GM19043 (cell line): ENCODE results near the gene GIPC3.

ENCODE experiments used
- ATAC-seq: cut with Tn5 transposase; IDR thresholded peaks from one replicate; pipeline ENCODE4 v1.9.1; 2021; ENCODE audit warnings: low read depth; ENCODE audit not compliant: unreplicated experiment

Gene GIPC3, protein sequence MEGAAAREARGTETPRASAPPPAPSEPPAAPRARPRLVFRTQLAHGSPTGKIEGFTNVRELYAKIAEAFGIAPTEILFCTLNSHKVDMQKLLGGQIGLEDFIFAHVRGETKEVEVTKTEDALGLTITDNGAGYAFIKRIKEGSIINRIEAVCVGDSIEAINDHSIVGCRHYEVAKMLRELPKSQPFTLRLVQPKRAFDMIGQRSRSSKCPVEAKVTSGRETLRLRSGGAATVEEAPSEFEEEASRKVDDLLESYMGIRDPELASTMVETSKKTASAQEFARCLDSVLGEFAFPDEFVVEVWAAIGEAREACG

DNA sequence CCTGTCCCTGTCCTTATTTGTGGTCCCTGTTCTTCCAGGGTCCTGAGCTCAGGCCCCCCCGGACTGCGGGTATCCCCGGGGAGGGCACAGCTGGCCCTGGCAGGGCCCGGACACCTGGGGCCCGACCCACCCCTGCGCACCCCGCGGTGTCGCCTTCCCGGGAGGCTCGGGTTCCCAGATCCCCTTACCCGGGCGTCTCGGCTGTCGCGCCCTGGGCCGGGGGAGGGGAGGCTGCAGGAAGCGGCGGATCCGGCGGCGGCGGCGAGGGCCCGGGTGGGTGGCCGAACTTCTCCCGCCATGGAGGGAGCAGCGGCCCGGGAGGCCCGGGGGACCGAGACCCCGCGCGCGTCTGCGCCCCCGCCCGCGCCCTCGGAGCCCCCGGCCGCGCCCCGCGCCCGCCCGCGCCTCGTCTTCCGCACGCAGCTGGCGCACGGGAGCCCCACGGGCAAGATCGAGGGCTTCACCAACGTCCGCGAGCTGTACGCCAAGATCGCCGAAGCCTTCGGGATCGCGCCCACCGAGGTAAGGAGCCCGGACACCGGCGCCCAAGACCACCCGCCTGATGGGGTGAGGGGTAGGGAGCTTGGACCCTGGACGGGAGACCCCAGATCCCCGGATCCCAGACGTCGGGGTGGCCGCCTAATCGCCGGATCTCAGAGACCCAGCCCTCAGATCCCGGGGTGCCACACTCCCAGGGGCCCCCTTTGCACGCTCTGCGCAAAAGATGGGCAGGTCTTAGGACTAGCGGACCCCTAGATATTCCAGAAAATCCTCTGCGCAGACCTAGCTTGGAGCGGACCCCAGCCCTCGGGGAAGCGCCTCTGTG, at the start of gene GIPC3:
TSS of gene GIPC3 (plus strand) at position 178 of the 826 bp plus-strand sequence. CDS start at position 298, 120 bp downstream.
- no peak for ATAC-seq

DNA sequence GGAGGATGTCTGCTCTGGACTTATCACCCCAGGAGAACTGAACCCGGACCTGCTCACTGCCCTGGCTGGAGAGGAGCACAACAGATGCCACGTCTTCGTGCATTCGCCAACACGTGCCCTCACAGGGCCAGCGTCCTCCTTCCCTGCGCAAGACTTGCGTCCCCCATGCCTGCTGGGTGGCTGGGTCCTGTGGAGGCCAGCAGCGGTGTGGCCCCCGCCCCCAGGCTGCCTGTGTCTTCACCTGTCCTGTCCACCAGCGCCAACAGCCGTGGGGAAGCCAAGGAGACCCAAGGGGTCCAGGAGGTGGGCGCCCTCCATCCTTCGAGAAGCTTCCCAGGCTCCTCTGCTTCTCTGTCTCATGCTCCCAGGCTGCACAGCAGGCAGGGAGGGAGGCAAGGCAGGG, 49.7 kb upstream of the GIPC3 start:
- no peak for ATAC-seq

DNA sequence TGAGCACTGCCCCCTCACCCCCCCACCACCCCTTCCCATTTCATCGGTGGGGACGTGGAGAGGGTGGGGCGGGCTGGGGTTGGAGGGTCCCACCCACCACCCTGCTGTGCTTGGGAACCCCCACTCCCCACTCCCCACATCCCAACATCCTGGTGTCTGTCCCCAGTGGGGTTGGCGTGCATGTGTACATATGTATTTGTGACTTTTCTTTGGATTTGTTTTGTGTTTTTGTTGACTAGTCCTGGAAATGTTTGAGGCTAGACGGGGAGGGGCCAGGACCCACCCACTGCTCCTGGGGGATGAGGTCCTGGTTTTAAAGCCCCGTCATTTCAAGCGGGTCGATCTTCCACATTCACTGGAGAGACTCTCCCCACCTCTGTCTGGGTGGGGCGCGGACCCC, 49.3 kb upstream of the GIPC3 start:
- no peak for ATAC-seq

DNA sequence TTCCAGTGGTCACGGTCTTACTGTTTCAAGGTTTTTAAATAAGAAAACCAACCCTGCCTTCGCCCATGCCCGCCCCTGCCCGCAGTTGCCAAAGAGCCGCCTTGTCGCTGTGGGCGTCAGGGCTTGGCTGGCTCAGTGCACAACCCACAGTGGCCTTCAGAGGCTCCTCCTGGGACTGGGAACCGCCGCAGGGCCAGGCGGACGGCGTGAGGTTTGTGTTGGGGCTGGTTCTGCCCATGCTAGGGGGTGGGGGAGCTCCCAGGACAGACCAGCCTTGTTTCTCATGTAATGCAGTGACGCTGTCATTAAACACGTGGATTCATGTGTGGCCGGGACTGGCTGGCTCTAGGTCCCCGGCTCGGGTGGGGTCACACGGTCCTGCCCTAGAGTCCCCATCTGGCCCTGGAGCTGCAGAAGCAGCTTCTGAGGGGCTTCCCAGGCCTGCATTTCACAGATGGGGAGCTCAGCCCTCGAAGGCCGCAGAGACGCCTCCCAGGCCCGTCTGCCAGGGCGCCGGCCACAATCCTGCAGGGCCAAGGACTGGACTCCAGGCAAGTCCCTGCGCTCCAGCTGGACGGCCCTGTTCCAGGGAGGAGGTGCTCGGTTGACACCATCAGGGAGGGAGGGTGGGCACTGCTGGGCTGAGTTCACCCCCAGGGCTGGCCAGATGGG, 48.7 kb upstream of the GIPC3 start:
- ATAC-seq: no peak

DNA sequence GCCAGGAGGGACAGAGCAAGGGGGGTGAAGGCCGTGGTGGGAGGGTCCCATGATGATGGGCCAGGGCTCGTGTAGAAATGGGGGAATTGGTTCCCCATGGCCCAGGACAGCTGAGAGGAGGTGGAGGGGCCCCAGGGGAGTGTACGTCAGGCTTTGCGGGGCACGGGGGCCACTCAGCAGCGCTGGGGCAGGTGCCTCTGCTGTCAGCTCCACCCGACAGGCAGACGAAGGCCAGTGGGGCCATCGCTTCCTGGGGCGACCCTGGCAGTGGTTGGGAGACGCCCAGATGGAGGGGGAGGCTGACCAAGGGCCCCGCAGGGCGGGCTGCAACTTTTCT, 48.2 kb upstream of the GIPC3 start:
- no peak for ATAC-seq

DNA sequence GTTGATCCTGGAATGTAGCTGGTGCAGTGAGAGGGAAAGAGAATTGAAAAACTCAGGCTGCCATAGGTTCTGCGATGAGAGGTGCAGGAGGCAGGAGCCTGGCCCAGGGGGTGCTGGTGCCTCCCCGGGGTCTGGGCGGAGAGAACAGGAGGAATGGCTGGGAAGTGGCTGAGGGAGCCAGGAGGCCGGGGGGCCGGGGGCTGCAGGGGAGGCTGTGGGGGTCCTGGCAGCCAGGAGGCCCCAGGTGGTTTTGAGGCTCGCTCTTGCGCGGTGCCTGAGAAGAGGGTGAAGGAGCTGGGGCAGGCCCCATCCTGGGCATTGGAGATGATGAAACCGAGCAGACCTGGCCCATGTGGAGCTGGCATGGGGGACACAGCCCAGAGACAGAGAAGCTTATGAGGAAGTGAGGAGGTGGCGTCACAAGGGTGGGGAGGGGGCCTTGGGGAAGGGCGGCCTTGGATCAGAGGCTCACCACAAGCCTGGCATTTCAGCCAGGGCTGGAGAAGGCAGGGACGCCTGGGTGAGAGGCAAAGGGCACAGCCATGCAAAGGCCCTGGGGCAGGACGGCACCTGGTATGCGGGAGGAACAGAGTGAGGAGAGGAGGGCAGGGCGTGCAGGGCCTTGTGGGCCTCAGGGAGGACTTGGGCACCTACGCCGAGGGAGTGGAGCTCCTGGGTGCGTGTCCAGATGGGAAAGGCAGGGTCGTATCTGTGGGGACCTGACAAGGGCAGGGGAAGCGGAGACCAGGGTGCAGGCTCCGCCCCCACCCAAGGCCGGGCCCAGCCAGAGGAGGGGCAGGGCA, 47.6 kb upstream of the GIPC3 start:
- ATAC-seq: no peak

DNA sequence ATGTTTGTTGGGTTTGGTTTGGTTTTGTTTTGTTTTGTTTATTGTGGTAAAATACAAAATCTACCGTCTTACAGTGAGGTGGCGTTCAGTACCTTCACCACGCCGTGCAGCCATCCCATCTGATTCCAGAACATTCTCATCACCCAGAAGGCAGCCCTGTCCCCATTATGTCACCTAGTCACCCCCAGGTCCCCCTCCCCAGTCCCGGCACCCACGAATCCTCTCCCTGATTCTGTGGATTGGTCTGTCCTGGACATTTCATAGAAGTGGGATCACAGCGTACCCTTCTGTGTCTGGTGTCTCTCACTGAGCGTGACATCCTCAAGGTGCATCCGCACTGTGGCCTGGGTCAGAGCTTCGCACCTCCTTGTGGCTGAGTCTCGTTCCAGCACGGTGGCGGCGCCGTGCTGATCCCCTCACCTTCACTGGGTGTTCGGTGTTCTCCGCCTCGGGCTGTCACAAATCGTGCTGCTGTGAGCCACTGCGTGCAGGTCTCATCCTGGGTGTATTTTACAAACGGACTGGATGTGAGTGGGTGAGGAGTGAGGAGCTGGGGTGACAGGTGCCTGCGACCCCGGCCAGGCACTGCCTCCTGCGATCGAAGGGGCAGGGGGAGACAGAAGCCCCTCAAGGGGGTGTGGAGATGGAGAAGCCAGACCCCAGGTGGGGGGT, 46.9 kb upstream of the GIPC3 start:
- ATAC-seq: no peak

DNA sequence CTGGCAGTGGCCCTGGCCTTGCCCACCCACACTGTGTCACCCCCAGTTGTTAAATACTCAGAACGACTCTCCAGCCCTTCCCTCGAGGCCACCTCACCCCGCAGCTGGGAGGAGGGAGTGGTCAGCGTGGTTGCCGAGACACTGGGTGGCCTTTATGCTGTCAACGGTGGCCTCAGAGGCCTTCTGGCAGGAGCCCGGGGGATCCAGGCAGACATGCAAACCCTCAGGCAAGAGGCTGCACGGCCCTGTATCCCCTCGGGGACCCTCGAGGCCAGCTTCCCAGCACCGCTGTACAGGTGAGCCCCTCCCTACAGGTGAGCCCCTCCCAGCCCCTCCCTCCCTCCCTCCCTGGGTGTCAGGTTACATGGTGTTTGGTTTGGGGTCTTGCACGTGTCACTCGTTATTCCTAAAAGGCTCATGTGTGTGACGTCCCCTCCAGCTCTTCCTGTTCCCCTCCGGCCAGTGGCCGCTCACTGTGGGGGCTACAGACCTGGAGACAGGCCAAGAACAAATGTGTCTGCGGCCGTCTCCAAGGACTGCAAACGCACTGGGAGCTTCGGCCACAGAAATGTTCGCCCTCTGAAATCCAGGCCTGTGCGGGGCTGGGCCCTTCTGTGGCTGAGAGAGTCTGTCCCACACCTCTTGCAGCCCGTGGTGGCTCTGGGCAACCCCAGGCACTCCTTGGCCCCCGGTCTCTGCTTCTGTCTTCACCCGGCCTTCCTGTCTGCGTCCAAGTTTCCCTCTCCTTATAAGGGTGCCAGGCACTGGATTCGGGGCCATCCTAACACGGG, 46.1 kb upstream of the GIPC3 start, which contains the start of gene TEKTIP1:
TSS of gene TEKTIP1 (plus strand) at position 210 of the 791 bp plus-strand sequence. CDS start at position 214, 4 bp downstream.
- ATAC-seq: no peak

DNA sequence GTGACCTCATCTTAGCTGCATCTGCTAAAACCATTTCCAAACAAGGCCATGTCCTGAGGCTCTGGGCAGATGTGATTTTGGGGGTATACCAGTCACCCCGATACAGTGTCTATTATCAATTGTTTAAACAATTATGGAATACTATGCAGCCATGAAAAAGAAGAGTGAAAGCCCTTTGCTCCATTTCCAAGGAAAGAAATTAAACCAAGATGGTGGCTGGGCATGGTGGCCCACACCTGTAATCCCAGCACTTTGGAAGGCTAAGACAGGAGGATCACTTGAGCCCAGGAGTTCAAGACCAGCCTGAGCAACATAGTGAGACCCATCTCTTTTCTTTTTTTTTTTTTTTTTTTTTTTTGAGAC, 45.5 kb upstream of the GIPC3 start:
- ATAC-seq: no peak

DNA sequence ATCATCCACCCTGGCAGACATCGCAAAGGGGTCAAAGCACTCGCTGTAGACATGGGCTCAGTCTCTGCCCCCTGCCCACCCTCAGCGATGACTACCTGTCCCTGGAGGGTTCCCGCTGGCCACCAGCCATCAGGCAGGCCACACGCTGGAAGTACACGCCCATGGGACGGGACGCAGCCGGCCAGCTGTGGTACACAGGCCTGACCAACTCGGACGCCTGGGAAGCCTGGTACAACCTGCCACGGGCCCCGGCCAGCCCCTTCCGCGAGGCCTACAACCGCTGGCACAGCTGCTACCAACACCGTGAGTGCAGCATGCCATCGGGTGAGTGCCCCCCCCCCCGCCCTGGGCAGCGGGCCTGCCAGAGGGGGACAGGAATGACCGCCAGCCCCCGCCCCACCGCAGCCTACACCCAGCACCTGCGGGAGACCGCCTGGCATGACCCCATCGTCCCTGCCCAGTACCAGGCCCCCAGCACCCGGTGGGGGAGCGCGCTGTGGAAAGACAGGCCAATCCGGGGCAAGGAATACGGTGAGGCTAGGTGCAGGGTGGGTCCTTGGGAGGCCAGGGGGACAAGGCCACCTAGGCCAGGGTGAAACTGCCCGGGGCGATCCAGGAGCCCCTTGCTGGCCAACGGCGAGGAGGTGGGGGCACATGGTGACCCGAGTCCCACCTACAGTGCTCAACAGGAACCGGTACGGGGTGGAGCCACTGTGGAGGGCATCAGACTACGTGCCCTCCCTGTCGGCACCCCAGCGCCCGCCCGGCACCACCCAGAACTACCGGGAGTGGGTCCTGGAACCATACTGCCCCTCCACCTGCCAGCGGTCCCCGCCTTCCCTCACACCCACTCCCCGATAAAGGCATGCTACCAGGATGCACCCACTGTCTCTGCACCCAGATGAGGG, 41.9 kb upstream of the GIPC3 start:
- ATAC-seq: no peak

DNA sequence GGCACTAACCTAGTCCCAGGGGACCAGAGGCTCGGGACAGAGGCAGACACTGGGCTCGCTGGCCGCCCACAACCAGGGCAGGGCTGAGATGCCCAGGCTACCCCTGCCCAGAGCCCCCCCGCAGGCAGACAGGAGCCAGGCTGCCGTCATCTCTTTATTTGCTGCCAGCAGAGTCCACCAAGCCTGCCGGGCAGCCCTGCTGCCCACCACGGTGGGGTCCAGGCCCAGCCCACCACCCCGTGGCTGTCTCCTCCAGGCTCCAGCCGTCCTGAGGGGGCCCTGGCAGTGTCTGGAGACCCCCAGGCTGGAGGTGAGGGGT, 41.3 kb upstream of the GIPC3 start:
- ATAC-seq: no peak

DNA sequence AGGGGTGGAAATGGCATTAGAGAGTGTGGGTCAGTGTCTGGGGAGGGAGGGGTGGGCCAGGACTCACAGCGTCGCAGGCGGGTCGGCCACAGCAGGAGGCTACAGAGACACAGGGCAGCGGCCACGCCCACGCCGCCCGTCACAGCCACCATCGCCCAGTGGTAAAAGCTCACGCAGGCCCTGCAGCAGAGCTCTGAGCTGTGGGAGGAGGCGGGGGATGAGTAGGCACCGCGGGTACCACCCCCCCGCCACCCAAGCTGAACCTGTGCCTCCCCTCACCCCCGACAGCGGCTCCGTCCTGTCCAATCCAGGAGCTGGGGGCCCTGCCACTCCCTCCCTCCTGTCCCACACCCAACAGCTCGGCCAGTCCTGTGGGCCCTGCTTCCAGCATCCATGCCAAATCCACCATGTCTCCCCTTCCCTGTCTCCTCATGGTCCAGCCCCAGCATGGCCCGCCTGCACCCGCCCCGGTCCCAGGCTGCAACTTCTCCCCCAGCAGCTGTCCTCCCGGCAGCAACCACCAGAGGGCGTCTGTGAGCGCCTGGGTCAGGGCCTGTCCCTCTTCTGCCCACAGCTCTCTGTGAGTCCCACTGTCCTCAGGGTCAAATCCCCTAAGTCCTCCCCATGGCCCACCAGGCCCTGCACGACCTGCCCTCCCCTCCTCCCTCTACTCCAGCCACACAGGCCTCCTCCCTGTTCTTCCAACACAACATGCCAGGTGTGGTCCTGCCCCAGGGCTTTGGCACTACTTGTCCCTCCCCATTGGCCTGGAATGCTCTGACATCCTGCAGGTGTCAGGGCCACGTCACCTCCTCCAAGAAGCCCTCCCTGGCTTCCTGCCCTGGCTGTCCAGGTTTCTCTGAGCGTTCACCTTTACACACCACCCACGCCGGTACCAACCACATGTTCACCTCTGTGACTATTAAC, 40.3 kb upstream of the GIPC3 start:
- no peak for ATAC-seq

DNA sequence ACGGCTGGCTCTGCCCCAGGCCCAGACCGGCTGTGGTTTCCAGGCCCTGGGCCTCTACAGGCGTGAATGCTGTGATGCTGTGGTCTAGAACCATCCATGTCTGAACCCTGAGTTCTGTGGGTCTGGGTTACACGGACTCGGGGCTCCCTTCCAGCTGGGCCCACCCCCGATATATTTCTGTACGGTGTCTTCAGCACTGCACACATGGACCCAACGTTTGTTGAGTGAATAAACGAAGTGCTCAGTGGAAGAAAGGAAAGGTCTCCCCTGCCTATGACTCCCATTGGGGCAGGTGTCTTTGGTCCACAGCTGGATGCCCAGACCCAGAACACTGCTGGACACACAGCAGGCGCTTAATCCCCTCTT, 39.6 kb upstream of the GIPC3 start:
- no peak for ATAC-seq

DNA sequence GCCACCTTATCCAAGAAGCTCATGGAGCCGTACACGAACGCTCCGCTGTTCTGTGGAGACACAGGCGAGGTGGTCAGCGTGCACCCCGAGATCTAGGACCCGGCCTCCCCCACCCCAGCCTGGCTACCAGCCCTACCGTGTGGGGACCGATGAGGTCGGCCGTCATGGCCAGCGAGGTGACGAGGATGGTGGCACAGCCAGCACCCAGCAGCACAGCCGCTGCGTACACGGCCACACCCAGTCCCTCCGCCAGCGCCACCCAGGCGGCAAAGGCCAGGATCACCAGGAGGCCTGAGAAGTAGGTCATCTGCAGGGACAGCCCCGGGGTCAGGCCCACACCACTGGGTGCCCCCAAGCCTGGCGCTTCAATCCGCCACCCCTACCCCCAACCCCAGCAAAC, 39.2 kb upstream of the GIPC3 start:
- no peak for ATAC-seq

DNA sequence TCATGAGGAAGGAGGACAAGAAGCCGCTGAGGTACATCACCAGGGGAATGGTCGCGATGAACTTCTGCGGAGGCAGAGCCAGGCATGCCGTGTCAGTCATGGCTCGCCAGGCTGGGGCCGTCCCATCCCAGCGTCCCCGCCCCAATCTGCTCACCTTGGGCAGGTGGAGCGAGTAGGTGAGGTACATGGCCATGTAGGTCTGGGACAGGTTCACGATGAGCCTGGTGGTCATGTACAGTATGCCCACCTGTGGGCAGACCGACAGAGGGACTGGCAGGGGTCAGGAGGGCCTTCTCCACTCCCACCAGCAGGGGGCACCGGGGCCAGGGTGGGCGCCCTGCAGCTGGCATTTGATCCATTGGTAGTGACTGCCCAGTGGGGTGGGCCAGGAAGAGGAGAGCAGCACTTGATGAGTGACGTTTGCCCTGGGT, 38.0 kb upstream of the GIPC3 start:
- ATAC-seq: no peak

DNA sequence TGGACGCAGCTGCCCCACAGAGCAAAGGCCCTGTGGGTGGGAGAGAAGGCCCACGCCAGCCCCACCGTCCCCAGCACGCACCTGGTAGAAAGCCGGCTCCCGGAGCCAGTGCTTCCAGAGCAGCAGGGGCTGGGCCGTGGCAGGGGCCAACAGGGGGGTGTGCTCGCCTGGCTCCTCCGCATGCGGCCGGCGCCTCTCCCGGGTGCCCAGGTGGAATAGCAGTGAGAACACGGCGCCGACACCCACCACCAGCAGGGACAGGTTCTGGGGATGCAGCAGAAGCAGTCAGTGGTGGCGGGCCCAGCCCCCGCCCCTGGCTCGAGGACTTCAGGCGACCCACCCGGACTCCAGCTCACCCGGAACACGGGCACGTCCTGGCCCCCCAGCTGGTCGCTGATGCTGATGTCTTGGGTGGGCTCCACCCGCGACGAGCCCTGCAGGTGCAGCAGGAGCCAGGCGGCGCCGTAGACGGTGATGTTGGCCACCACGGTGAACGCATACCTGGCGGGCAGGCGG, 37.5 kb upstream of the GIPC3 start:
- ATAC-seq: no peak

DNA sequence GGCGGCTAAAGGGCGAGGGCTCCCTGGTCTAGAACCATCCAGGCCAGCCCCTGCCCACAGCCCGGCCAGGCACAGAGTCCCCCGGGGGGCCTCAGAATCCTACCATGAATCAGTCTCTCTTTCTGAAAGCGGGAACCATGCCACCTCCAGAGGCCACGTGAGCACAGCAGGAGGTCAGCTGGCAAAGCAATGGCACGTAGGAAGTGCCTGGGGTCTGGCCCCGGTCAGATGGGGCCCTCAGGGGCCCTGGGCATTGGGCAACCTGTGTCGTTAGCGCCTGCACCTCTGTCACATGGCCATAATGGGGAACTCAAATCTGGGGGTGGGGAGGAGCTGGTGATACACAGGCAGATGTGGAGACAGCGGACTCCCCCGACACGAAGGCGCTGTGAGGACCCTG, 36.7 kb upstream of the GIPC3 start:
- ATAC-seq: no peak
